MV-4-11 (cell line): ENCODE data around the gene CDKN2B-AS1.

ENCODE experiments used
- DNase-seq: peaks from one replicate; lab custom pipeline; 2025; lab: John Stamatoyannopoulos, UW

Gene CDKN2B-AS1

GRCh38 chr9:22088053-22088716 is 93.6 kb downstream of the CDKN2B-AS1 start:
- DNase-seq, result no peak

- DNase-seq, result no peak
These were observed 94.1 kb downstream of the CDKN2B-AS1 start for GRCh38 chr9:22088717-22089061.

GRCh38 chr9:22097707-22098106 is 103.1 kb downstream of the CDKN2B-AS1 start:
- peak; percentile 74 for DNase-seq

GRCh38 chr9:22098643-22099332 is 104.2 kb downstream of the CDKN2B-AS1 start:
- no peak for DNase-seq

GRCh38 chr9:22100626-22101025 is 106.0 kb downstream of the CDKN2B-AS1 start:
- DNase-seq, result no peak

GRCh38 chr9:22102146-22103053 is 107.8 kb downstream of the CDKN2B-AS1 start:
- DNase-seq, result no peak

GRCh38 chr9:22103685-22104575 is 109.3 kb downstream of the CDKN2B-AS1 start:
- no peak for DNase-seq

GRCh38 chr9:22105005-22105722 is 110.6 kb downstream of the CDKN2B-AS1 start:
- no peak for DNase-seq

GRCh38 chr9:22107202-22108045 is 112.8 kb downstream of the CDKN2B-AS1 start:
- DNase-seq, result no peak

- no peak for DNase-seq
These were observed 114.2 kb downstream of the CDKN2B-AS1 start for GRCh38 chr9:22108581-22109370.

GRCh38 chr9:22111176-22111953 is 116.8 kb downstream of the CDKN2B-AS1 start:
- no peak for DNase-seq

- no peak for DNase-seq
These were observed 117.3 kb downstream of the CDKN2B-AS1 start for GRCh38 chr9:22111954-22112247.

GRCh38 chr9:22112870-22113821 is 118.6 kb downstream of the CDKN2B-AS1 start:
- DNase-seq, result no peak

GRCh38 chr9:22114956-22115355 is 120.4 kb downstream of the CDKN2B-AS1 start:
- no peak for DNase-seq

GRCh38 chr9:22116758-22117157 is 122.2 kb downstream of the CDKN2B-AS1 start:
- DNase-seq, result no peak

GRCh38 chr9:22117511-22118384 is 123.2 kb downstream of the CDKN2B-AS1 start:
- DNase-seq, result no peak
